GM12878 (cell line): Measurements from ENCODE around the gene NLRP9. TPM values are rescaled to one million over a fixed set of nuclear protein-coding genes. Genes with fewer than 3 reads are reported as not detected.

Source experiments
- BHLHE40 ChIP-seq, 2 experiments: fragments of 450-650 bp in 1 of 2; IDR thresholded peaks; 2 replicates each; pipeline ENCODE4 v1.6.1; 2011 to 2017; ENCODE audit warnings: low read depth in 2 of 2, borderline replicate concordance in 1 of 2, improper control_type of control experiment in 1 of 2, low read length in 1 of 2, mild to moderate bottlenecking in 1 of 2
- CBFB ChIP-seq: IDR thresholded peaks from 2 replicates; pipeline ENCODE4 v1.6.1; 2016; ENCODE audit warnings: antibody characterized with exemption, low read depth
- CHD4 ChIP-seq: fragments of 200-600 bp; sonication (generic); IDR thresholded peaks from 2 replicates; pipeline ENCODE4 v1.6.1; 2016; ENCODE audit warnings: mild to moderate bottlenecking
- DPF2 ChIP-seq: fragments of 450-650 bp; IDR thresholded peaks from 2 replicates; pipeline ENCODE4 v1.6.1; 2017; ENCODE audit warnings: mild to moderate bottlenecking
- HDGF ChIP-seq: fragments of 450-650 bp; IDR thresholded peaks from 2 replicates; pipeline ENCODE4 v1.6.1; 2016; ENCODE audit warnings: antibody characterized with exemption
- IKZF2 ChIP-seq, 2 experiments: fragments of 450-650 bp; IDR thresholded peaks; 2 replicates each; pipeline ENCODE4 v1.6.1; 2017; ENCODE audit warnings: mild to moderate bottlenecking in 2 of 2, moderate library complexity in 2 of 2
- KDM1A ChIP-seq: fragments of 200-600 bp; sonication (generic); IDR thresholded peaks from 2 replicates; pipeline ENCODE4 v1.6.1; 2016; ENCODE audit warnings: borderline replicate concordance
- LARP7 ChIP-seq: fragments of 450-650 bp; IDR thresholded peaks from 2 replicates; pipeline ENCODE4 v1.6.1; 2017; ENCODE audit warnings: mild to moderate bottlenecking
- MTA2 ChIP-seq: fragments of 450-650 bp; IDR thresholded peaks from 2 replicates; pipeline ENCODE4 v1.6.1; 2016; ENCODE audit warnings: low read depth, mild to moderate bottlenecking, moderate library complexity
- MXI1 ChIP-seq: fragments of 150-350 bp; IDR thresholded peaks from 2 replicates; pipeline ENCODE4 v1.6.1; 2011; ENCODE audit warnings: low read depth, mild to moderate bottlenecking, inconsistent platforms, low read length, improper control_type of control experiment
- MYB ChIP-seq: fragments of 150-350 bp; IDR thresholded peaks from 2 replicates; pipeline ENCODE4 v1.6.1; 2014; ENCODE audit warnings: mild to moderate bottlenecking, low read depth, low read length, borderline replicate concordance
- NR2C1 ChIP-seq: fragments of 450-650 bp; IDR thresholded peaks from 2 replicates; pipeline ENCODE4 v1.6.1; 2017; ENCODE audit warnings: antibody characterized with exemption, mild to moderate bottlenecking, moderate library complexity
- SIN3A ChIP-seq: IDR thresholded peaks from 2 replicates; pipeline ENCODE4 v1.6.1; 2012; ENCODE audit warnings: low read depth, low read length, improper control_type of control experiment
- SIX5 ChIP-seq: IDR thresholded peaks from 2 replicates; pipeline ENCODE4 v1.6.1; 2011; ENCODE audit warnings: mild to moderate bottlenecking, low read depth, low read length, moderate library complexity; ENCODE audit not compliant: severe bottlenecking
- SP1 ChIP-seq: IDR thresholded peaks from one replicate; pipeline ENCODE4 v1.6.1; 2011; ENCODE audit warnings: low read depth, low read length
- SPI1 ChIP-seq: IDR thresholded peaks from 2 replicates; pipeline ENCODE4 v1.6.1; 2011; ENCODE audit warnings: low read depth, mild to moderate bottlenecking, low read length, moderate library complexity, borderline replicate concordance; ENCODE audit not compliant: insufficient read depth
- SUZ12 ChIP-seq: fragments of 200-600 bp; sonication (generic); IDR thresholded peaks from one replicate; pipeline ENCODE4 v1.6.1; 2018; ENCODE audit warnings: antibody characterized with exemption, mild to moderate bottlenecking; ENCODE audit not compliant: unreplicated experiment
- TAF1 ChIP-seq: IDR thresholded peaks from 2 replicates; pipeline ENCODE4 v1.6.1; 2011; ENCODE audit warnings: mild to moderate bottlenecking, low read depth, low read length, borderline replicate concordance
- polyA plus RNA-seq, 11 experiments: library from polyadenylated mRNA; depleted of rRNA in 4 of 11; unstranded in 6 of 11; stranded (reverse) in 5 of 11; fragments of >200 nt; fragmentation: Nextera tagmentation in 4 of 11; fragmentation: Illumina TruSeq in 1 of 11; extraction: Ambion mirVana in 4 of 11; extraction: Trizol in 1 of 11; gene quantifications; 1 replicate in 1 of 11; 2 replicates in 10 of 11; pipeline versions ENCODE4 v1.2.1 to v1.2.3, GENCODE V29; 2011 to 2016; ENCODE audit warnings: inconsistent platforms in 2 of 11, missing spikeins in 2 of 11, low read depth in 1 of 11
- total RNA-seq, 4 experiments: library from RNA; depleted of rRNA in 3 of 4; stranded (reverse); fragments of >200 nt in 3 of 4; fragmentation: Illumina TruSeq in 1 of 4; extraction: Trizol in 1 of 4; gene quantifications; 2 replicates each; pipeline versions ENCODE4 v1.2.1 to v1.2.3, GENCODE V29; 2013 to 2021
- TF ChIP-seq, protein P1 (sequence below): fragments of 450-650 bp; IDR thresholded peaks from 2 replicates; pipeline ENCODE4 v1.6.1; 2017; ENCODE audit warnings: mild to moderate bottlenecking, low read depth, inconsistent platforms; ENCODE audit not compliant: poor library complexity, severe bottlenecking
- TF ChIP-seq, protein P2 (sequence below): fragments of 450-650 bp; IDR thresholded peaks from 2 replicates; pipeline ENCODE4 v1.6.1; 2016; ENCODE audit warnings: mild to moderate bottlenecking
- TF ChIP-seq, protein P3 (sequence below): fragments of 150-350 bp; IDR thresholded peaks from 2 replicates; pipeline ENCODE4 v1.6.1; 2014; ENCODE audit warnings: mild to moderate bottlenecking, low read depth, low read length
- TF ChIP-seq, protein P4 (sequence below): fragments of 450-650 bp; conservative IDR thresholded peaks from 2 replicates; pipeline ENCODE4 v1.6.1; 2017; ENCODE audit warnings: mild to moderate bottlenecking, moderate library complexity
- TF ChIP-seq, protein P5 (sequence below): IDR thresholded peaks from 2 replicates; pipeline ENCODE4 v1.6.1; 2011; ENCODE audit warnings: borderline replicate concordance, low read depth, mild to moderate bottlenecking, moderate library complexity, mixed read lengths, low read length; ENCODE audit not compliant: insufficient read depth; ENCODE audit errors: extremely low read length

The NLRP9 gene
- total and polyA plus RNA-seq, 10 of the 15 experiments (the other 5 are each of a cell fraction or from before 2014, with no cell fraction given), result not detected

DNA sequence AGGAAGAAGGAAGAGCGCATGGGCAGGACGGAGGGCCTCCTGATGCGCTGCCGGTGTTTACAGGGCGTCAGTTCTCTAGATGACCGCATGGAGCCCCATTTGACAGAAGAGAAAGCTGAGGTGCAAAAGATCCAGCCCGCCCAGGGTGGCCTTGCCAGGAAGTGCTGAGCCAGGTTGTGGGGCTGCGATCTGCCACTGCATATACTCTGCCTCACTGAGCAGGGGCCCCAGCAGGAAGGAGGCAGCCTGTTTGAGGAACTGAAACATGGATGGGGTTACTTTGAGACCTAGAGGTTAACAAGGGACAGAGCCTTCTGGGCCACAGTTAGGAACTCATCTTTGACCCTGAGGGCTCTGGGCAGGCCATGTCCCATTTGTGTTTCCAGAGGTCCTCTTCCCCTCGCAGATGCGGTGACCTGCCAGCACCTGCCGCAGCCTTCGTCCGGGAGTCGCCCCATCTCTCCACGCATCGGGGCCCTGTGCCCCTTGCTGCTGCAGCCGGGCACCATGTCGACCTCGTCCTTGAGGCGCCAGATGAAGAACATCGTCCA, 60.0 kb downstream of the NLRP9 start (continued):
- TF ChIP-seq, protein P1, sequence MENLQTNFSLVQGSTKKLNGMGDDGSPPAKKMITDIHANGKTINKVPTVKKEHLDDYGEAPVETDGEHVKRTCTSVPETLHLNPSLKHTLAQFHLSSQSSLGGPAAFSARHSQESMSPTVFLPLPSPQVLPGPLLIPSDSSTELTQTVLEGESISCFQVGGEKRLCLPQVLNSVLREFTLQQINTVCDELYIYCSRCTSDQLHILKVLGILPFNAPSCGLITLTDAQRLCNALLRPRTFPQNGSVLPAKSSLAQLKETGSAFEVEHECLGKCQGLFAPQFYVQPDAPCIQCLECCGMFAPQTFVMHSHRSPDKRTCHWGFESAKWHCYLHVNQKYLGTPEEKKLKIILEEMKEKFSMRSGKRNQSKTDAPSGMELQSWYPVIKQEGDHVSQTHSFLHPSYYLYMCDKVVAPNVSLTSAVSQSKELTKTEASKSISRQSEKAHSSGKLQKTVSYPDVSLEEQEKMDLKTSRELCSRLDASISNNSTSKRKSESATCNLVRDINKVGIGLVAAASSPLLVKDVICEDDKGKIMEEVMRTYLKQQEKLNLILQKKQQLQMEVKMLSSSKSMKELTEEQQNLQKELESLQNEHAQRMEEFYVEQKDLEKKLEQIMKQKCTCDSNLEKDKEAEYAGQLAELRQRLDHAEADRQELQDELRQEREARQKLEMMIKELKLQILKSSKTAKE, result peak; percentile 56
- TF ChIP-seq SP1 (peak; percentile 87), MXI1 (peak; percentile 87), IKZF2 (IDR thresholded peaks at IDR 0.05) (peak; percentile 81 to 82; a peak in 3 of 4 replicates), TAF1 (peak; percentile 67; the same call in 1 of the 2 replicates), DPF2 (peak; percentile 97), SIN3A (peak; percentile 70; the same call in 1 of the 2 replicates), SUZ12 (no peak), MYB (no peak), SPI1 (peak; percentile 99), SIX5 (no peak), BHLHE40 (IDR thresholded peaks at IDR 0.05; ENCODE audit: borderline replicate concordance in 1 of 2, low read depth in 2 of 2, low read length in 1 of 2) (0 out of 4 replicates have a peak, but pooled peaks of 1 of the 2 experiments have one; percentile 16), KDM1A (no peak), NR2C1 (peak; percentile 86), HDGF (peak; percentile 51; the same call in 1 of the 2 replicates), CHD4 (no peak), MTA2 (peak; percentile 64; the same call in 1 of the 2 replicates), LARP7 (0 out of 2 replicates have a peak, but pooled peaks have one; percentile 38), CBFB (no peak; the same call in 1 of the 2 replicates)
- TF ChIP-seq, protein P2, sequence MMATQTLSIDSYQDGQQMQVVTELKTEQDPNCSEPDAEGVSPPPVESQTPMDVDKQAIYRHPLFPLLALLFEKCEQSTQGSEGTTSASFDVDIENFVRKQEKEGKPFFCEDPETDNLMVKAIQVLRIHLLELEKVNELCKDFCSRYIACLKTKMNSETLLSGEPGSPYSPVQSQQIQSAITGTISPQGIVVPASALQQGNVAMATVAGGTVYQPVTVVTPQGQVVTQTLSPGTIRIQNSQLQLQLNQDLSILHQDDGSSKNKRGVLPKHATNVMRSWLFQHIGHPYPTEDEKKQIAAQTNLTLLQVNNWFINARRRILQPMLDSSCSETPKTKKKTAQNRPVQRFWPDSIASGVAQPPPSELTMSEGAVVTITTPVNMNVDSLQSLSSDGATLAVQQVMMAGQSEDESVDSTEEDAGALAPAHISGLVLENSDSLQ, result peak; percentile 37; the same call in 1 of the 2 replicates
- TF ChIP-seq, protein P3, sequence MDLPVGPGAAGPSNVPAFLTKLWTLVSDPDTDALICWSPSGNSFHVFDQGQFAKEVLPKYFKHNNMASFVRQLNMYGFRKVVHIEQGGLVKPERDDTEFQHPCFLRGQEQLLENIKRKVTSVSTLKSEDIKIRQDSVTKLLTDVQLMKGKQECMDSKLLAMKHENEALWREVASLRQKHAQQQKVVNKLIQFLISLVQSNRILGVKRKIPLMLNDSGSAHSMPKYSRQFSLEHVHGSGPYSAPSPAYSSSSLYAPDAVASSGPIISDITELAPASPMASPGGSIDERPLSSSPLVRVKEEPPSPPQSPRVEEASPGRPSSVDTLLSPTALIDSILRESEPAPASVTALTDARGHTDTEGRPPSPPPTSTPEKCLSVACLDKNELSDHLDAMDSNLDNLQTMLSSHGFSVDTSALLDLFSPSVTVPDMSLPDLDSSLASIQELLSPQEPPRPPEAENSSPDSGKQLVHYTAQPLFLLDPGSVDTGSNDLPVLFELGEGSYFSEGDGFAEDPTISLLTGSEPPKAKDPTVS, result no peak
- TF ChIP-seq, protein P4, sequence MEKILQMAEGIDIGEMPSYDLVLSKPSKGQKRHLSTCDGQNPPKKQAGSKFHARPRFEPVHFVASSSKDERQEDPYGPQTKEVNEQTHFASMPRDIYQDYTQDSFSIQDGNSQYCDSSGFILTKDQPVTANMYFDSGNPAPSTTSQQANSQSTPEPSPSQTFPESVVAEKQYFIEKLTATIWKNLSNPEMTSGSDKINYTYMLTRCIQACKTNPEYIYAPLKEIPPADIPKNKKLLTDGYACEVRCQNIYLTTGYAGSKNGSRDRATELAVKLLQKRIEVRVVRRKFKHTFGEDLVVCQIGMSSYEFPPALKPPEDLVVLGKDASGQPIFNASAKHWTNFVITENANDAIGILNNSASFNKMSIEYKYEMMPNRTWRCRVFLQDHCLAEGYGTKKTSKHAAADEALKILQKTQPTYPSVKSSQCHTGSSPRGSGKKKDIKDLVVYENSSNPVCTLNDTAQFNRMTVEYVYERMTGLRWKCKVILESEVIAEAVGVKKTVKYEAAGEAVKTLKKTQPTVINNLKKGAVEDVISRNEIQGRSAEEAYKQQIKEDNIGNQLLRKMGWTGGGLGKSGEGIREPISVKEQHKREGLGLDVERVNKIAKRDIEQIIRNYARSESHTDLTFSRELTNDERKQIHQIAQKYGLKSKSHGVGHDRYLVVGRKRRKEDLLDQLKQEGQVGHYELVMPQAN, result peak; percentile 58
- TF ChIP-seq, protein P5, sequence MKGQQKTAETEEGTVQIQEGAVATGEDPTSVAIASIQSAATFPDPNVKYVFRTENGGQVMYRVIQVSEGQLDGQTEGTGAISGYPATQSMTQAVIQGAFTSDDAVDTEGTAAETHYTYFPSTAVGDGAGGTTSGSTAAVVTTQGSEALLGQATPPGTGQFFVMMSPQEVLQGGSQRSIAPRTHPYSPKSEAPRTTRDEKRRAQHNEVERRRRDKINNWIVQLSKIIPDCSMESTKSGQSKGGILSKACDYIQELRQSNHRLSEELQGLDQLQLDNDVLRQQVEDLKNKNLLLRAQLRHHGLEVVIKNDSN, result no peak
